Right lobe of liver (tissue), 6 donors: Measurements from ENCODE around the gene EPS8L3. TPM values are rescaled to one million over a fixed set of nuclear protein-coding genes. Genes with fewer than 3 reads are reported as not detected.

ENCODE experiments used
- ATAC-seq, 4 donors: fragments of 200-7000 bp; cut with Tn5 transposase; one replicate each; pipeline ENCODE4 v1.9.1; 2020; ENCODE audit warnings: mild to moderate bottlenecking in 4 of 4, moderate library complexity in 4 of 4
- DNase-seq, 3 donors: peaks; one replicate each; pipeline ENCODE4 v3.0.0-alpha.2; 2020
- H3K27ac ChIP-seq, 3 donors: fragments of 200-600 bp; one replicate each; pipeline ENCODE4 v1.8.0; 2022
- H3K27me3 ChIP-seq, 2 donors: fragments of 200-600 bp; one replicate each; pipeline ENCODE4 v1.8.0; 2022
- H3K36me3 ChIP-seq, 4 donors: fragments of 200-600 bp; sonication (generic) in 1 of 4; one replicate each; pipeline versions ENCODE4 v1.5.1 to v1.8.0; 2017 to 2022; ENCODE audit warnings: control low read depth in 1 of 4
- H3K4me1 ChIP-seq, 4 donors: fragments of 200-600 bp; sonication (generic) in 1 of 4; one replicate each; pipeline versions ENCODE4 v1.5.1 to v1.8.0; 2017 to 2022; ENCODE audit warnings: control low read depth in 1 of 4
- H3K4me3 ChIP-seq, 3 donors: fragments of 200-600 bp; one replicate each; pipeline ENCODE4 v1.8.0; 2022
- H3K9me3 ChIP-seq, 4 donors: fragments of 200-600 bp; sonication (generic) in 1 of 4; one replicate each; pipeline versions ENCODE4 v1.5.1 to v1.8.0; 2017 to 2022; ENCODE audit warnings: control low read depth in 1 of 4
- POLR2A ChIP-seq: fragments of 450-650 bp; IDR thresholded peaks from one replicate; pipeline ENCODE4 v1.6.1; 2017; ENCODE audit warnings: antibody characterized with exemption, mild to moderate bottlenecking
- WGBS: methylation state at CpG from one replicate; pipeline ENCODE4 v1.1.6; 2018; ENCODE audit warnings: low coverage, low lambda C conversion rate; ENCODE audit not compliant: insufficient coverage; ENCODE audit errors: missing lambda C conversion rate; 5-methylcytosine and 5-hydroxymethylcytosine counted together
- intact Hi-C, 2 donors: fragments of 100-400 bp; cut with DNase I; formaldehyde crosslinking; loops; one replicate each; pipeline versions ENCODE4 v1.11.2 to v1.14.1; 2022
- total RNA-seq, 6 experiments: library from RNA; depleted of rRNA in 2 of 6; stranded (reverse); fragments of >200 nt in 2 of 6; fragmentation: NEBNext Ultra II Directional in 3 of 6; extraction: Animal tissue kit (Norgen Biotek cat#: 25700) in 3 of 6; gene quantifications; one replicate each; pipeline versions ENCODE4 v1.1.0 to v1.2.4, GENCODE V29; 2016 to 2023
- TF ChIP-seq, protein P1 (sequence below), 4 donors: fragments of 200-600 bp in 3 of 4; fragments of 450-650 bp in 1 of 4; IDR thresholded peaks; one replicate each; pipeline versions ENCODE4 v1.5.1 to v1.8.0; 2016 to 2022; ENCODE audit warnings: antibody characterized with exemption in 4 of 4, mild to moderate bottlenecking in 2 of 4
- donor health status: DM: no; HTN: yes; CAD: no.
- donor health status: DM: no; HTN: no; CAD: no.
- donor health status: DM: no; HTN: no; CAD: no.
- donor health status: DM: no; HTN: yes; CAD: no.
- donor health status: DM: no; HTN: yes; CAD: no.

Gene EPS8L3
- total RNA-seq, 6 experiments from 2014 or later: 3.2 to 4.7 (median 3.3) TPM; not detected in 3

DNA sequence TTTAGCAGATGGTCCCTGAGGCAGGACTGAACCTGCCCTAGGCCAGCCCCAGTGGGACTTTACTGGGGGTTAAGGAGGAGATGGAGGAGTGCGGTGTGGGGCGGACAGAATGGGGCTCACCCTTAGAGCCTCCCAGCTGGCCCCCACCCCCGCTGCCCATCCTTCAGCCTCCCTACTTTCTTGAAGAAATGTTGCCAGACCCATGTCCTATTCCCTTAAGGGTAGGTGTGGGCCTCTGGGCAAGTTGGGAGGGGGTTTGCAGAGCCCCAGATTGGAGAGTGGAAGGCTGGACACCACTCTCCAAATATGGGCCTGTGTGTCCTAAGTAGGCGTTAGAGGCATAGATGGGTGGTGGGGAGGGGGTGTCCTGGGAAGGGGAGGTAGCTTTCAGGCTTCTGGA, 19.2 kb upstream of the EPS8L3 start:
- no peak overlapping the region for H3K27ac ChIP-seq
- intact Hi-C loops: no loop called here
- TF ChIP-seq, protein P1, sequence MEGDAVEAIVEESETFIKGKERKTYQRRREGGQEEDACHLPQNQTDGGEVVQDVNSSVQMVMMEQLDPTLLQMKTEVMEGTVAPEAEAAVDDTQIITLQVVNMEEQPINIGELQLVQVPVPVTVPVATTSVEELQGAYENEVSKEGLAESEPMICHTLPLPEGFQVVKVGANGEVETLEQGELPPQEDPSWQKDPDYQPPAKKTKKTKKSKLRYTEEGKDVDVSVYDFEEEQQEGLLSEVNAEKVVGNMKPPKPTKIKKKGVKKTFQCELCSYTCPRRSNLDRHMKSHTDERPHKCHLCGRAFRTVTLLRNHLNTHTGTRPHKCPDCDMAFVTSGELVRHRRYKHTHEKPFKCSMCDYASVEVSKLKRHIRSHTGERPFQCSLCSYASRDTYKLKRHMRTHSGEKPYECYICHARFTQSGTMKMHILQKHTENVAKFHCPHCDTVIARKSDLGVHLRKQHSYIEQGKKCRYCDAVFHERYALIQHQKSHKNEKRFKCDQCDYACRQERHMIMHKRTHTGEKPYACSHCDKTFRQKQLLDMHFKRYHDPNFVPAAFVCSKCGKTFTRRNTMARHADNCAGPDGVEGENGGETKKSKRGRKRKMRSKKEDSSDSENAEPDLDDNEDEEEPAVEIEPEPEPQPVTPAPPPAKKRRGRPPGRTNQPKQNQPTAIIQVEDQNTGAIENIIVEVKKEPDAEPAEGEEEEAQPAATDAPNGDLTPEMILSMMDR (IDR thresholded peaks at IDR 0.05): no peak
- TF ChIP-seq POLR2A: no peak
- H3K4me1 ChIP-seq: no peaks in the 10 kb centered on the region
- no CpG with 5 or more reads among the region's 4 CpGs for WGBS
- H3K9me3 ChIP-seq: no peaks in the 10 kb centered on the region
- H3K4me3 ChIP-seq: no peak overlapping the region
- no peaks in the 10 kb centered on the region for H3K36me3 ChIP-seq
- DNase-seq (peak in 1 of 3 donors; percentile 27), ATAC-seq (no peak)
- no peaks in the 10 kb centered on the region for H3K27me3 ChIP-seq

DNA sequence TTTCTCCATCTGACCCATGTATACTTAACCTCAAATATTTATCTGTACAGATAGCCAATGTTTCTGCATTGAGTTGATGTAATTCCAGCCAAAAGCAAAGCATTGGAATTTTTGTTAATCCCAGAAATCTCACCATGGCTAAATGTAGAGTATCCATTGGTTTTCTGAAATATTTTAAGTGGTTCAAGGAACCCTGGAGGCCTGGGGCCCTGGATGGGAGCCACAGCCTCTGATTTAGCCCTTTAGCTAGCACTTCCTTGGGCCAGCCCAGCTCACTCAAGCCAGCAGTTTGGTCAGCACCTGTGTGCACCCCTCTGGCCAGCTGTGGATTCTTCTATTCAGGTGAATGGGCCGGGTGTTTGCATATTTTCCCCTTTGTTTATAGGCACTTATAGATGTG, 18.8 kb upstream of the EPS8L3 start:
- H3K27ac ChIP-seq: no peak overlapping the region
- ATAC-seq: peak in 1 of 4 donors; percentile 30

DNA sequence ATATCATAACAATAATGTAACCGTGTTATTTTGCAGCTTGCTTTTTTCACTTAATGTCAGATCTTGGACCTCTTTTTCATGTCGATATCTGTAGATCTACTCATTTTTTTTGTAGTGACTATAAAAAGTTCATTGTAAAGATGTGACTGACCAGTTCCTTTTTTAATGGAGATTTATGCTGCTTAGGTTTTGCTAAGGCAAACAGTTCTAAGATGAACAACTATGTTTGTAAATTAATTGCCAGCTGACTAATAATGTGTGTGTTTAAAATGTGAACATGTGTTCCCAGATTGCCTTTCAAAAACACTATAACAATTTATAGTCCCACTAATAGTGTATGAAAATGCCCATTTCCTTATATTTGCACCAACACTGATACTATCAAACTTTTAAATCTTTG, 18.1 kb upstream of the EPS8L3 start:
- Histone ChIP-seq H3K4me3 (no peak overlapping the region), H3K27ac (no peak overlapping the region), H3K9me3 (no peaks in the 10 kb centered on the region), H3K36me3 (no peaks in the 10 kb centered on the region), H3K27me3 (no peaks in the 10 kb centered on the region), H3K4me1 (no peaks in the 10 kb centered on the region)
- no peak for TF ChIP-seq POLR2A
- TF ChIP-seq, protein P1 (IDR thresholded peaks at IDR 0.05): no peak
- 68% methylated on average over 2 of the region's 2 CpGs for WGBS
- no peak for DNase-seq
- intact Hi-C loops: no loop called here
- ATAC-seq: no peak

More for the DNA sequence above, 18.8 kb upstream of the EPS8L3 start:
- H3K36me3 ChIP-seq: no peaks in the 10 kb centered on the region
- H3K4me1 ChIP-seq: no peaks in the 10 kb centered on the region
- DNase-seq: peak in 2 of 3 donors; percentile 17 to 27
- whole genome bisulfite sequencing: no CpG with 5 or more reads among the region's 1 CpG
- no peak overlapping the region for H3K4me3 ChIP-seq
- H3K9me3 ChIP-seq: no peaks in the 10 kb centered on the region
- TF ChIP-seq, protein P1 (IDR thresholded peaks at IDR 0.05): no peak
- no peak for TF ChIP-seq POLR2A
- intact Hi-C loops: no loop called here
- H3K27me3 ChIP-seq: no peaks in the 10 kb centered on the region

DNA sequence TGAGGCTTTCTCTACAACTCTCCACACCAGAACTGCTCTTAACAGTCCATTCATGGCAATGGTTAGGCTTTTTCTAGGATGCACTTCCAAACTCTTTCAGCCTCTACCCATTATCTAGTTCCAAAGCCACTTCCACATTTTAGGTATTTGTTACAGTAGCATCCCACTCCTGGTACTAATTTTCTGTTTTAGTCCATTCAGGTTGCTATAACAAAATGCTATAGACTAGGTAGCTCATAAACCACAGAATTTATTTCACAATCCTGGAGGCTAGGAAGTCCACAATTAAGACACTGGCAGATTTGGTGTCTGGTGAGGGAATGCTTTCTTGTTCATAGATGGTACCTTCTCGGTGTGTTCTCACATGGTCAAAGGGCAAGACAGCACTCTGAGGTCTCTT, 17.3 kb upstream of the EPS8L3 start:
- intact Hi-C loops: no loop called here
- H3K4me1 ChIP-seq: no peaks in the 10 kb centered on the region
- ATAC-seq: no peak
- no peak overlapping the region for H3K27ac ChIP-seq
- H3K4me3 ChIP-seq: no peak overlapping the region
- no peaks in the 10 kb centered on the region for H3K27me3 ChIP-seq
- 100% methylated on average over 1 of the region's 1 CpG for WGBS
- no peak for DNase-seq
- no peaks in the 10 kb centered on the region for H3K9me3 ChIP-seq
- TF ChIP-seq, protein P1 (IDR thresholded peaks at IDR 0.05): no peak
- no peak for TF ChIP-seq POLR2A
- H3K36me3 ChIP-seq: no peaks in the 10 kb centered on the region
